ENCODE measurements around the gene MIEF2.
"Not testable (repeated sequence)": the region's sequence is repeated elsewhere in the genome, so short reads cannot be mapped to it uniquely, and the experiment has no call there.

Gene MIEF2

GRCh38 chr17:18303206-18303605 lies 42.7 kb downstream of the MIEF2 start:
- not testable (repeated sequence) for DNase-seq

GRCh38 chr17:18309202-18309601 lies 48.7 kb downstream of the MIEF2 start:
- no peak for DNase-seq

- no peak for DNase-seq
These were observed 53.7 kb downstream of the MIEF2 start for GRCh38 chr17:18314059-18314730.

- DNase-seq: peak; percentile 88
These were observed 54.5 kb downstream of the MIEF2 start, which contains the start of the genes SMCR8 and TOP3A for GRCh38 chr17:18314731-18315561. Gene SMCR8 (plus strand): TSS chr17:18315293. CDS start chr17:18315790, 497 bp downstream. Gene TOP3A (minus strand): TSS chr17:18314994. CDS start chr17:18314778, 216 bp downstream.

- DNase-seq: no peak
These were observed 55.1 kb downstream of the MIEF2 start for GRCh38 chr17:18315562-18315922.

GRCh38 chr17:18315961-18316360 lies 55.5 kb downstream of the MIEF2 start:
- DNase-seq: no peak
